Measurements from ENCODE around the gene CEL.
"Not testable (repeated sequence)": the region's sequence is repeated elsewhere in the genome, so short reads cannot be mapped to it uniquely, and the experiment has no call there.

Gene CEL

GRCh38 chr9:133048595-133048994, 13.2 kb upstream of the CEL start:
- DNase-seq (ENCODE audit: low spot score) = peak; percentile 62

DNA sequence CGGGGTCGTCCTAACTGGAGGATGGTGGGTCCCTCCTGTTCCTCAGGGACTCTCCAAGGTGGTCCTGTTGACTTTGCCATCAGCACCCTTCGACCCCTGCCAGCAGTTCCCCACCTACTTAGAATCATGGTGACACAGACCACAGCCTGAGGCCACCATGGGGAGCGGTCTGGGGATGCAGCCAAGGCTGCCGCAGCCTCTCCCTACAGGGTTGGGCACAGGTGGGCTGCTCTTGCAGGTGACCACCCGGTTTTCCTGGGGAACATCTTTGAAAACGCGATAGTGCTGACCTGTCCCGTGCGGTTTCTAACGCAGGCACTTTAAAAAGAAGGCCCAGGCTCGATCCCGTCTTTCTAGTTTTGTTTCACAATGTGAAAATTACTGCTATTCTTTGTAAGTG, 12.7 kb upstream of the CEL start:
- no peak for DNase-seq (ENCODE audit: low spot score)

DNA sequence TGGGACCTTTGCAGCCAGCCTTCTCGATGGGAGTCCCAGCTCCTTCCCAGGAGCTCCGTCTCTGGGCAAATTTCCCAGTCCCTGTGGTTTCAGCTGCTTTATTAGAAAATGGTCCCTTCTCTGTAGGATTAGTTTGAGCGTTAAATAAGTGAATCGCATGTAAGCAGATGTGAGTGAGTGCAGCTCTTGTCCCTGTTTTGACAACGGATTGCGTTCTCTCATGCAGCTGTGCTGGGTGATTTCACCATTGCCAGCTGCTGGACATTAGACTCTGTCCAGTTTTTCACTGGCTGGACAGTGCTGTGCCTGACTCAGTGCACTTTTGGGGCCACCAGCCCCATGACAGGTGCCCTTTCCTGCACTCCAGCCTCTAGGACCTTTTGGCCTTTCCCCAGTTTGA, 11.6 kb upstream of the CEL start:
- no peak for DNase-seq (ENCODE audit: low spot score)

DNA sequence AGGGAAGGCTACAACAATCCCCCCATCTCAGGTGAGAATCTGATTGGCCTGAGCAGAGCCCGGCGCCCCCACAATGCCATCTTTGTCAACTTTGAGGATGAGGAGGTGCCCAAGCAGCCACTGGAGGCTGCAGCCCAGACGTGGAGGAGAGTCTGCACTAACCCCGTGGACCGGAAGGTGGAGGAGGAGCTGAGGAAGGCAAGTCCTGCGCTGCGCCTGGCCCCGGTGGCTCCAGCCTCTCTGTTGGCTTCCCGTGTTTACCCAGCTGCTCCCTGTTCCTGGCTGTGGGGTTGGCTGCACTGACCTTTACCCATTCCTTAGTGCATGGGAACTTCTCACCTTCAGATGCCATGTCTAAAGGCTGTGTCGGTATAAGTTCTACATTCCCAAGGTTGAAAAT, 11.0 kb upstream of the CEL start:
- DNase-seq (ENCODE audit: low spot score) = no peak

GRCh38 chr9:133051281-133051900, 10.4 kb upstream of the CEL start:
- DNase-seq (ENCODE audit: low spot score) = no peak

DNA sequence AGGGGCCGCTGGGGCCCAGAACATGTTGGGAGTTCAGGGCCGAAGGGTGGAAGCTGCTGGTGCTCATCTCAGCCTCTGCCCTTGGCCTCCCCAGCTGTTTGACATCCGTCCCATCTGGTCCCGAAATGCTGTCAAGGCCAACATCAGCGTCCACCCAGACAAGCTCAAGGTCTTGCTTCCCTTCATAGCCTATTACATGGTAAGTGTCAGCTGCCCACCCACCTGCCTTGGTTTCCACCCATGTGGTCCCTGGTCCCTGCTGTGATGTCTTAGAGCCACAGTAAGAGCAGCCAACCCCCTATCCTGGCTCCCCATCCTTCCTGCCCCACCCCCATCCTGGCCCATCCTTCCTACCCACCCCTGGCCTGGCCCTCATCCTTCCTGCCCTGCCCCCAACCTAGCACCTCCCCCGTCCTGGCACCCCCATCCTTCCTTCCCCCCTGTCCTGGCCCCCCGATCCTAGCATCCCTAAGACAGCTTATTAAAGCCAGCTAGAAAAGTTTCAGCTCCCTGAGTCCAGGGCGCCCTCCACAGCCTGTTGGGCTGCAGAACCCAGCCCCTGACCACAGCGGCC, 9.7 kb upstream of the CEL start:
- no peak for DNase-seq (ENCODE audit: low spot score)

- no peak for DNase-seq (ENCODE audit: low spot score)
Observed at GRCh38 chr9:133054194-133054890, 7.4 kb upstream of the CEL start.

- no peak for DNase-seq (ENCODE audit: low spot score)
Observed at GRCh38 chr9:133054966-133055365, 6.8 kb upstream of the CEL start.

DNA sequence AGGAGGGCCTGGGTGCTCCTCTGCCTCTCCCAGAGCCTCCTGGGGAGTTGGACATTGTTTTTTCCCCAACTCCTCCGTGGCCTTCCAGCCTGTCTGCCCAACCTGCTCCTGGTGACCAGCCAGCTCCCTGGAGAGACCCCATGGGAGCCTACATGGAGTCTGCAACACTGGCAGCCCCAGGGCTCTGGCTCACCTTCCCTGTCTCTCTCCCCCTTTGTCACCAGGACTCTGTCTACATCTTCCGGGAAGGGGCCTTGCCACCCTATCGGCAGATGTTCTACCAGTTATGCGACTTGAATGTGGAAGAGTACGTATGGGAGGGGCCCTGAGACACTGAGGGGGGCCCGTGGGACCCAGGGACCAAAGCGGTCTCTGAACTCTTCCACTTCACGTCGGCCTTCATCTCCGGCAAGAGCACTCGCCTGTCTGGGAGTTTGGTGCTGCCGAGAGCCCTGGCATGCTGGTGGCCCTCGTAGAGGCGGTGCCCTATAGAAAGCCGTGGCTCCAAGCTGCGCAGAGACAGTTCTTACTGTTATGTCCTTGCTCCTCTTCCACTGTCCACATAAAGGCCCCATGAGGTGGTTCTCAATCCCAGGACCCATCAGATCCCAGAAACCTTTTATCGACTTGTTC, 5.9 kb upstream of the CEL start:
- no peak for DNase-seq (ENCODE audit: low spot score)

DNA sequence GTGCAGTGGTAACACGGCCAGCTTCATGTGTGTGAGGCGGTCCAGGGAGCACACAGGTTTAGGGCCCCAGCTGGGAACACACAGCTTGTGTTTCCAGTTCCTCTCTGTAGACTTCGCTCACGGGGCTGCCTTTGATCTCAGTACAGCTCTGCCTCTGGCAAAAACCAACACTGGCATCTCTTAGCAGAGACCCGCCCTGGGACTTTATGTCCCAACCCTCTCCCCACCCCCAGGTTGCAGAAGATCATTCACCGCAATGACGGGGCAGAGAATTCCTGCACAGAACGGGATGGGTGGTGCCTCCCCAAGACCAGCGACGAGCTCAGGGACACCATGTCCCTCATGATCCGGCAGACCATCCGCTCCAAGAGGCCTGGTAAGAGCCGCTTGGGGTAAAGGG, 5.2 kb upstream of the CEL start:
- DNase-seq (ENCODE audit: low spot score) = no peak

DNA sequence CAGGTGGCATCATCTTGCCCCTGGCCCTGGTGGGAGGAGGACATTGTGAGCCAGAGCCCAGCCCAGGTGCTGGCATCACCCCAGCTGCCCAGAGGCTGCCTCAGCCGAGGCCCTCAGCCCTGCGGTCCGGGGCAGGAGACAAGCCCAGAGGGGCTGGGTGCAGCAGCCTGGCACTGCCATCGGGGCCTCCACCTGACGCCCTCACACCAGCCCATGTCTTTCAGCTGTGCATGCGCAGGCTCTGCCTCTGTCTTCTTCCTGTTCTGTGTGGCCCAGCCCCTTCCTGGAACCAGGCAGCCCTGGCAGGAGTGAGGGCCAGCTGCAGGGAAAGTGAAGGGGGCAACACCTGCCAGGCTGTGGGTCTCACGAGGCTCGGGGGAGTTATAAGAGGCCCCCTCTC, 4.8 kb upstream of the CEL start:
- no peak for DNase-seq (ENCODE audit: low spot score)

DNA sequence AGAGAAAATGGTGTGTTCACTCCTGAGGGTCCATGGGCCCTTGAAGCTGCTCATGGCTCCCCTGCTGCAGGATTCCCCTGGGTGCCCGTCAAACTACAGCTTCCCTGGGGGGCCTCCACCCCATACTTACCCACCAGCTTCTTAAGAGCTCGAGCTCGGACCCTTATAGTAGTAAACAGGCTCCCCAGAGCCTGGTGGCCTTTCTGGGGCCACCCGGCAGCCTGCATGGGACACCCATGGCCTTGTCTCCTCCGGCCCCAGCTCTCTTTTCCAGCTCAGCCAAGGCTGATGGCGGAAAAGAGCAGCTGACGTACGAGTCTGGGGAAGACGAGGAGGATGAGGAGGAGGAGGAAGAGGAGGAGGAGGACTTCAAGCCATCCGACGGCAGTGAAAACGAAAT, 4.2 kb upstream of the CEL start:
- no peak for DNase-seq (ENCODE audit: low spot score)

DNA sequence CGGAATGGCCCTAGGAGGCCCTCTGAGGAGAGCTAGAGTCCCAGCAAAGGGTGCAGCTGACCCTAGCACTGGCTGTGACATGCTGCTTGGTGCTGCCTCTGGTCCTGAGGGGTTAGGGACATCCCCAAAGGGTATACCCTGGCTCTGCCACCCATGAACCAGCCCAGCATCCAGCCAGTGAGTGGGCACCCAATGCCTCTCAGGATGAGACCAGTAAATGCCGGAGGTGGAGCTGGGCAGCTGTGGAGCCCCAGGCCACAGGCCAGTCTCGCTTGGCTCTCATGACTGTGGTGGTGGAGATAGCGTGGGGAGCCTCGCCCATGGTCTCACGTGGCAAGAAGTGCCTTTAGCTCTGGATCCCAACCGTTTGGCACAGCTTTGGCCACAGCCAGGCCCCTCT, 3.7 kb upstream of the CEL start:
- no peak for DNase-seq (ENCODE audit: low spot score)

GRCh38 chr9:133058550-133059320, 3.0 kb upstream of the CEL start:
- DNase-seq (ENCODE audit: low spot score) = no peak

GRCh38 chr9:133059623-133060022, 2.2 kb upstream of the CEL start:
- no peak for DNase-seq (ENCODE audit: low spot score)

DNA sequence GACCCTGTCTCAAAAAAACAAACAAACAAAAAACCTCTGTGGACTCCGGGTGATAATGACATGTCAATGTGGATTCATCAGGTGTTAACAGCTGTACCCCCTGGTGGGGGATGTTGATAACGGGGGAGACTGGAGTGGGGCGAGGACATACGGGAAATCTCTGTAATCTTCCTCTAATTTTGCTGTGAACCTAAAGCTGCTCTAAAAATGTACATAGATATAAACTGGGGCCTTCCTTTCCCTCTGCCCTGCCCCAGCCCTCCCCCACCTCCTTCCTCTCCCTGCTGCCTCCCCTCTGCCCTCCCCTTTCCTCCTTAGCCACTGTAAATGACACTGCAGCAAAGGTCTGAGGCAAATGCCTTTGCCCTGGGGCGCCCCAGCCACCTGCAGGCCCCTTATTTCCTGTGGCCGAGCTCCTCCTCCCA, 1.4 kb upstream of the CEL start:
- DNase-seq (ENCODE audit: low spot score) = no peak

DNA sequence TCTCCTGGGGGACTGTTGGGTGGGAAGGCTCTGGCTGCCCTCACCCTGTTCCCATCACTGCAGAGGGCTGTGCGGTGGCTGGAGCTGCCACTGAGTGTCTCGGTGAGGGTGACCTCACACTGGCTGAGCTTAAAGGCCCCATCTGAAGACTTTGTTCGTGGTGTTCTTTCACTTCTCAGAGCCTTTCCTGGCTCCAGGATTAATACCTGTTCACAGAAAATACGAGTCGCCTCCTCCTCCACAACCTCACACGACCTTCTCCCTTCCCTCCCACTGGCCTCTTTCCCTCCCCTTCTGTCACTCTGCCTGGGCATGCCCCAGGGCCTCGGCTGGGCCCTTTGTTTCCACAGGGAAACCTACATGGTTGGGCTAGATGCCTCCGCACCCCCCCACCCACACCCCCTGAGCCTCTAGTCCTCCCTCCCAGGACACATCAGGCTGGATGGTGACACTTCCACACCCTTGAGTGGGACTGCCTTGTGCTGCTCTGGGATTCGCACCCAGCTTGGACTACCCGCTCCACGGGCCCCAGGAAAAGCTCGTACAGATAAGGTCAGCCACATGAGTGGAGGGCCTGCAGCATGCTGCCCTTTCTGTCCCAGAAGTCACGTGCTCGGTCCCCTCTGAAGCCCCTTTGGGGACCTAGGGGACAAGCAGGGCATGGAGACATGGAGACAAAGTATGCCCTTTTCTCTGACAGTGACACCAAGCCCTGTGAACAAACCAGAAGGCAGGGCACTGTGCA, 590 bp upstream of the CEL start:
- DNase-seq (ENCODE audit: low spot score) = not testable (repeated sequence)

GRCh38 chr9:133062569-133062968, 788 bp downstream of the CEL start:
- DNase-seq (ENCODE audit: low spot score) = not testable (repeated sequence)

DNA sequence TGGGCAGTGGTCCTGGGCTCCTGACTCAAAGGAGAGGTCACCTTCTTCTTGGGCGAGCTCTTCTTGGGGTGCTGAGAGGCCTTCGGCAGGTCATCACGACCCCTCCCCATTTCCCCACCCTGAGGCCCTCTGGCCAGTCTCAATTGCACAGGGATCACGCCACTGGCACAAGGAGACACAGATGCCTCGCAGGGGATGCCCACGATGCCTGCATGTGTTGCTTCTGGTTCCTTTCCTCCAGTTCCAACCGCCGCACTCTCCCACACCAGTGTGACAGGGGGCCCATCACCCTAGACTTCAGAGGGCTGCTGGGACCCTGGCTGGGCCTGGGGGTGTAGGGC, 1.3 kb downstream of the CEL start:
- DNase-seq (ENCODE audit: low spot score) = no peak

- DNase-seq (ENCODE audit: low spot score) = no peak
Observed at GRCh38 chr9:133063500-133064231, 1.9 kb downstream of the CEL start.

Measured in HuH-7.5 (cell line).